Testis (tissue), 3 donors: ENCODE measurements around the gene PSMA7. TPM values are rescaled to one million over a fixed set of nuclear protein-coding genes. Genes with fewer than 3 reads are reported as not detected.

Source experiments
- DNase-seq: peaks from one replicate; pipeline ENCODE4 v3.0.0-alpha.2; 2019
- H3K27ac ChIP-seq, 2 donors: fragments of 200-600 bp; sonication (generic); one replicate each; pipeline ENCODE4 v1.5.1; 2019
- H3K27me3 ChIP-seq: fragments of 200-600 bp; sonication (generic); one replicate; pipeline ENCODE4 v1.5.1; 2019
- H3K36me3 ChIP-seq: fragments of 200-600 bp; sonication (generic); one replicate; pipeline ENCODE4 v1.5.1; 2017; ENCODE audit warnings: low read depth; ENCODE audit errors: missing control alignments
- H3K4me1 ChIP-seq: fragments of 200-600 bp; sonication (generic); one replicate; pipeline ENCODE4 v1.5.1; 2019
- H3K4me3 ChIP-seq, 2 donors: fragments of 200-600 bp; sonication (generic); one replicate each; pipeline ENCODE4 v1.5.1; 2017 to 2019
- H3K9me3 ChIP-seq: fragments of 200-600 bp; sonication (generic); one replicate; pipeline ENCODE4 v1.5.1; 2017
- CTCF ChIP-seq, 3 experiments: fragments of 450-650 bp in 2 of 3; fragments of 200-600 bp in 1 of 3; sonication (generic) in 1 of 3; IDR thresholded peaks; one replicate each; pipeline ENCODE4 v1.5.1; 2016 to 2019; ENCODE audit warnings: antibody characterized with exemption in 3 of 3, mild to moderate bottlenecking in 2 of 3, moderate library complexity in 1 of 3
- POLR2A ChIP-seq: fragments of 450-650 bp; IDR thresholded peaks from one replicate; pipeline ENCODE4 v1.6.1; 2017; ENCODE audit warnings: antibody characterized with exemption, mild to moderate bottlenecking, moderate library complexity
- WGBS, 2 donors: methylation state at CpG; one replicate each; pipeline ENCODE4 v1.1.5; 2018; 5-methylcytosine and 5-hydroxymethylcytosine counted together
- intact Hi-C: fragments of 100-400 bp; cut with DNase I; formaldehyde crosslinking; loops from one replicate; pipeline ENCODE4 v1.15.1; 2023; ENCODE audit warnings: low total_unique reads
- polyA plus RNA-seq: library from polyadenylated mRNA; stranded (reverse); fragments of 350-450 nt; fragmentation: Illumina TruSeq; extraction: RNeasy Lipid Tissue Mini Kit (QIAGEN cat#74804); gene quantifications from one replicate; pipeline ENCODE4 v1.2.3, GENCODE V29; 2014; ENCODE audit warnings: low read depth, low replicate concordance; ENCODE audit not compliant: insufficient read depth
- total RNA-seq, 2 donors: library from RNA; depleted of rRNA; stranded (reverse); fragments of >200 nt; gene quantifications; one replicate each; pipeline ENCODE4 v1.2.3, GENCODE V29; 2016

The PSMA7 gene
- total and polyA plus RNA-seq, 3 donors from 2014 or later = 124 to 203 (median 146) TPM

GRCh38 chr20:62186887-62187866 is 44.0 kb upstream of the PSMA7 start:
- intact Hi-C loops = no loop called here
- WGBS, 2 donors = 58 to 65% methylated on average over 13 of the region's 13 CpGs
- TF ChIP-seq POLR2A (no peak), CTCF (IDR thresholded peaks at IDR 0.05) (no peak)
- peaks cover 20% of the 10 kb centered on the region for H3K4me1 ChIP-seq
- H3K27ac ChIP-seq = no peak overlapping the region
- no peaks in the 10 kb centered on the region for H3K36me3 ChIP-seq
- no peak for DNase-seq
- H3K9me3 ChIP-seq = no peaks in the 10 kb centered on the region
- H3K4me3 ChIP-seq = no peak overlapping the region
- H3K27me3 ChIP-seq = no peaks in the 10 kb centered on the region

- Histone ChIP-seq H3K36me3 (no peaks in the 10 kb centered on the region), H3K9me3 (no peaks in the 10 kb centered on the region), H3K4me1 (peaks cover 23% of the 10 kb centered on the region), H3K4me3 (no peak overlapping the region), H3K27me3 (no peaks in the 10 kb centered on the region), H3K27ac (no peak overlapping the region)
- TF ChIP-seq CTCF (IDR thresholded peaks at IDR 0.05) (no peak), POLR2A (no peak)
- WGBS, 2 donors = 67 to 79% methylated on average over 3 of the region's 3 CpGs
- intact Hi-C loops = no loop called here
- no peak for DNase-seq
Observed at GRCh38 chr20:62186096-62186426, 42.9 kb upstream of the PSMA7 start.

- Histone ChIP-seq H3K9me3 (no peaks in the 10 kb centered on the region), H3K4me3 (peak overlapping the region; percentile 93 to 97), H3K27me3 (no peaks in the 10 kb centered on the region), H3K36me3 (no peaks in the 10 kb centered on the region), H3K4me1 (peaks cover 23% of the 10 kb centered on the region), H3K27ac (peak overlapping the region; percentile 87)
- intact Hi-C loops = no loop called here
- DNase-seq = no peak
- TF ChIP-seq CTCF (IDR thresholded peaks at IDR 0.05) = no peak
- no peak for TF ChIP-seq POLR2A
- 20% methylated on average over 25 of the region's 25 CpGs for WGBS, 2 donors
Observed at GRCh38 chr20:62183426-62184142, 40.4 kb upstream of the PSMA7 start.

- H3K27me3 ChIP-seq = no peaks in the 10 kb centered on the region
- peak within 1 kb of the TSS; percentile 93 to 97 for H3K4me3 ChIP-seq
- intact Hi-C loops = no loop called here
- TF ChIP-seq POLR2A (peak; percentile 33), CTCF (IDR thresholded peaks at IDR 0.05) (peak in 1 of 3 experiments; percentile 13)
- H3K36me3 ChIP-seq = no peaks in the 10 kb centered on the region
- peak within 1 kb of the TSS; percentile 87 for H3K27ac ChIP-seq
- peaks cover 23% of the 10 kb centered on the region for H3K4me1 ChIP-seq
- no peaks in the 10 kb centered on the region for H3K9me3 ChIP-seq
- peak; percentile 96 for DNase-seq
- 0 to 1% methylated on average over 25 to 96 of the region's 96 CpGs for WGBS, 2 donors
Observed at GRCh38 chr20:62182469-62183425, 39.6 kb upstream of the PSMA7 start, which contains the start of gene MTG2. Gene MTG2 (plus strand): TSS chr20:62183028. CDS start chr20:62193421, 10,393 bp downstream.
